ENCODE results near the gene RASSF1. TPM values are rescaled to one million over a fixed set of nuclear protein-coding genes. Genes with fewer than 3 reads are reported as not detected.

Gene RASSF1
- total RNA-seq, 1 donor from 2014 or later, result 13.7 TPM

DNA sequence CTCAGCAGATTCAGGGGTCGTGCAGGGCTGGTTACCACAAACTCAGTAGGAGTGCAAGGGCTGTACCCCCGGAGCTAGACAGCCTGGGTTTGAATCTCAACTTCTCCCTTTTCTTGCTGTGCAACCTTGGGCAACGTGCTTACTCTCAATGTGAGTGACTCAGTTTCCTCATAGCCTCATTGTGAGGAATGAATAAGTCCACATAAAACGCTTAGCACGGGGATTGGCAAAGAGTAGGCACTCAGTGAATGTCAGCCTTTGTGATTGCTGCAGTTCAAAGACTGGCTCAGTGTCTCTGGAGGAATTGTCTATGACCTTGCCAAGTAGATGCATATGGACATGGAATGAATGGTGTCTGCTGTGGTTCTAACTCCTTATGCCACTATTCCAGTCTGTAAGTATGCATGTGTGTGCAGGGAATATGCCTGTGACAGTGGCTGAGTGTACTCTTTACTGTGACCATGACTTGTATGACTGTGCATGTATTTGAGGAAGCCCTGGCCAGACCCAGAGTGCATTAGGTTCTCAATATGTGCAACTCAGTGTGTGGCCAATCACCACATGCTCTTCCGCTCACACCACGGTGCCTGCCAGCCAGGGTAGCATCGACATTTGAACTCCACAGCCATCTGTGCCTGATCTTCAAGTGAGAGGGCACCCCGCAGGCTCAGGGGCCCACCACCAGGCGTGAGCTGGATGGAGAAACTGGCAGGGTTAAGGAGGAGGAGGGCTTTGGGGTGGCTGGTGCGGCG is 40.5 kb downstream of the RASSF1 start:
- peak overlapping the region; percentile 85 for H3K4me2 ChIP-seq
- peaks cover 5% of the 10 kb centered on the region for H3K36me3 Mint-ChIP-seq
- H3K9me3 ChIP-seq (ENCODE audit: low read depth), result no peaks in the 10 kb centered on the region
- peaks cover 4% of the 10 kb centered on the region for H3K9me3 Mint-ChIP-seq
- H3K36me3 ChIP-seq, result no peaks in the 10 kb centered on the region
- no peak overlapping the region for H3K9ac ChIP-seq
- peak overlapping the region; percentile 76 for H3K27ac Mint-ChIP-seq
- H3K27me3 Mint-ChIP-seq (ENCODE audit: insufficient read depth, low read depth), result peaks cover 12% of the 10 kb centered on the region
- H2AFZ ChIP-seq (replicated peaks), result peak overlapping the region; percentile 75
- peak overlapping the region; percentile 96 for H3K4me3 Mint-ChIP-seq
- peak overlapping the region; percentile 91 for H3K4me3 ChIP-seq
- no peak for DNase-seq (ENCODE audit: low spot score)
- peaks cover 25% of the 10 kb centered on the region for H3K4me1 Mint-ChIP-seq
- H3K27me3 ChIP-seq, result no peaks in the 10 kb centered on the region
- no peaks in the 10 kb centered on the region for H3K79me2 ChIP-seq (ENCODE audit: low read depth)
- H3K27ac ChIP-seq, result no peak overlapping the region
- TF ChIP-seq, protein P1, sequence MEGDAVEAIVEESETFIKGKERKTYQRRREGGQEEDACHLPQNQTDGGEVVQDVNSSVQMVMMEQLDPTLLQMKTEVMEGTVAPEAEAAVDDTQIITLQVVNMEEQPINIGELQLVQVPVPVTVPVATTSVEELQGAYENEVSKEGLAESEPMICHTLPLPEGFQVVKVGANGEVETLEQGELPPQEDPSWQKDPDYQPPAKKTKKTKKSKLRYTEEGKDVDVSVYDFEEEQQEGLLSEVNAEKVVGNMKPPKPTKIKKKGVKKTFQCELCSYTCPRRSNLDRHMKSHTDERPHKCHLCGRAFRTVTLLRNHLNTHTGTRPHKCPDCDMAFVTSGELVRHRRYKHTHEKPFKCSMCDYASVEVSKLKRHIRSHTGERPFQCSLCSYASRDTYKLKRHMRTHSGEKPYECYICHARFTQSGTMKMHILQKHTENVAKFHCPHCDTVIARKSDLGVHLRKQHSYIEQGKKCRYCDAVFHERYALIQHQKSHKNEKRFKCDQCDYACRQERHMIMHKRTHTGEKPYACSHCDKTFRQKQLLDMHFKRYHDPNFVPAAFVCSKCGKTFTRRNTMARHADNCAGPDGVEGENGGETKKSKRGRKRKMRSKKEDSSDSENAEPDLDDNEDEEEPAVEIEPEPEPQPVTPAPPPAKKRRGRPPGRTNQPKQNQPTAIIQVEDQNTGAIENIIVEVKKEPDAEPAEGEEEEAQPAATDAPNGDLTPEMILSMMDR (IDR thresholded peaks at IDR 0.05), result no peak
- TF ChIP-seq EZH2phosphoT487 (IDR thresholded peaks at IDR 0.05), result no peak
- no peak for TF ChIP-seq EZH2 (IDR thresholded peaks at IDR 0.05)
- H3F3A ChIP-seq (ENCODE audit: low read depth), result peaks cover 5% of the 10 kb centered on the region
- peaks cover 6% of the 10 kb centered on the region for H4K20me1 ChIP-seq (ENCODE audit: low read depth)
- H3K4me1 ChIP-seq, result peaks cover 13% of the 10 kb centered on the region

DNA sequence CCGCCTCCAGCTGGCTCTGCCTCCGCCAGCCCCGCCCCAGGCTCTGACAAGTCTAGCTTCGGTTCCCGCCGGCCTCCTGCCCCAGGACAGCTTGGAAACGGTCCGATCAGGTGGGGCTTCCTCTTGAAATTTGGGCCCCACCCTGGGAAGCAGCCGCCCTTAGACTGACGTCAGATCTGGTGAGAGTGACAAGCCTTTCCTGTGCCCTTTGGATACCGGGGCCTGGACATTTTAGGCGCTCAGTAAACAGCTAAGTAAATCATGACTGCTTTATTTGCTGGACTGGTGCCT is 41.1 kb downstream of the RASSF1 start:
- Histone ChIP-seq H2AFZ (replicated peaks) (peak overlapping the region; percentile 75), H3K27ac (no peak overlapping the region)

DNA sequence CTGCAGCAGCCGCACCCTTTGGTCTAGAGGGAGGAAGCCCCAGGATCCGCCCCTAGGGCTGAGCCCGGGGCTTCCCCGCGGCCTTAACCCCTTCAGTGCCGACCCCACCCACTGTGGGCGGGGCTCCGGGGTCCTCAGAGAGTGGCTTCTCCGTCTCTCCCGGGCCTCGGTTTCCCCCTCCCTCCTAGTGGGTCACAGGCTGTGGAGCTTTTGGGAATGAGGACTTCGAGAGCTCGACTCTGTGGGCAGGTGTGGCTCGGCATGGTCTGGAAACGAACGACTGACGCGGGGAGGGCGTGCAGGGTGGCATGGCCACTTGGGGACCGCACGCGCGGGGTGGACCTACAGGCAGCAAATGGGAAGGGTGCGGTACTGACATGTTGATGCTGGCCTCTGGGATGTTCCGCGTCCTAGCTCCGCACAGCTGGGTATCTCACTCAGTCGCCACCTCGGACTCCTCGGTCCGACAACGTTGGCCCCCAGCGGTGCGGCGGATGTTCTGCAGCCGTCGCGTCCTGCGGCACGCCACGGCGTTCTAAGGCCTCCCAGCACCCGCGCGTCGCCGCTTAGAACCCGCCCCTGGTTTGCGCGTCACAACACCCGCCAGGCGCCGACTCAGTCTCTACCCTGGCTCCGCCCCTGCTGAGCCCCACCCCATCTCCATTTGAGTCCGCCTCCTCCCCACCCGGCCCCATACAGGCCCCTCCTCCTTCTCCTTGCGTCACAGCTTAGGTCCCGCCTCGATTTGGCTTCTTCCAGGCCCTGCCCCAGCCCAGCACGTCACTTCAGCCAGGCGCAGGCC is 41.6 kb downstream of the RASSF1 start, which contains the start of the genes HYAL3 and NAA80:
TSS of gene HYAL3 (minus strand) at position 570 of the 802 bp plus-strand sequence. CDS start 3,803 bp downstream, outside the sequence.
TSS of gene NAA80 (minus strand) at position 570 of the 802 bp plus-strand sequence. CDS start 1,942 bp downstream, outside the sequence.
- Mint-ChIP-seq H3K4me1 (peaks cover 25% of the 10 kb centered on the region), H3K9me3 (no peaks in the 10 kb centered on the region), H3K36me3 (peaks cover 1% of the 10 kb centered on the region), H3K27me3 (ENCODE audit: insufficient read depth, low read depth) (peaks cover 7% of the 10 kb centered on the region), H3K27ac (peak within 1 kb of the TSS; percentile 91), H3K4me3 (peak within 1 kb of the TSS; percentile 96)
- H3F3A ChIP-seq (ENCODE audit: low read depth), result peaks cover 5% of the 10 kb centered on the region
- H3K4me1 ChIP-seq, result peaks cover 13% of the 10 kb centered on the region
- DNase-seq (ENCODE audit: low spot score), result peak; percentile 99
- H3K4me3 ChIP-seq, result peak within 1 kb of the TSS; percentile 91
- peak within 1 kb of the TSS; percentile 75 for H2AFZ ChIP-seq (replicated peaks)
- H3K27ac ChIP-seq, result no peak within 1 kb of the TSS
- no peaks in the 10 kb centered on the region for H3K27me3 ChIP-seq
- H3K9me3 ChIP-seq (ENCODE audit: low read depth), result no peaks in the 10 kb centered on the region
- no peaks in the 10 kb centered on the region for H3K79me2 ChIP-seq (ENCODE audit: low read depth)
- TF ChIP-seq, protein P1 (IDR thresholded peaks at IDR 0.05), result peak; percentile 22
- no peak for TF ChIP-seq EZH2 (IDR thresholded peaks at IDR 0.05)
- H3K36me3 ChIP-seq, result no peaks in the 10 kb centered on the region
- H3K9ac ChIP-seq, result peak within 1 kb of the TSS; percentile 45
- H3K4me2 ChIP-seq, result peak within 1 kb of the TSS; percentile 99
- H4K20me1 ChIP-seq (ENCODE audit: low read depth), result peaks cover 6% of the 10 kb centered on the region

More for the DNA sequence above, 41.1 kb downstream of the RASSF1 start:
- DNase-seq (ENCODE audit: low spot score), result no peak
- H4K20me1 ChIP-seq (ENCODE audit: low read depth), result peaks cover 6% of the 10 kb centered on the region
- H3K36me3 ChIP-seq, result no peaks in the 10 kb centered on the region
- no peak overlapping the region for H3K9ac ChIP-seq
- Mint-ChIP-seq H3K27me3 (ENCODE audit: insufficient read depth, low read depth) (peaks cover 8% of the 10 kb centered on the region), H3K9me3 (no peaks in the 10 kb centered on the region), H3K27ac (no peak overlapping the region), H3K36me3 (peaks cover 1% of the 10 kb centered on the region), H3K4me1 (peaks cover 25% of the 10 kb centered on the region), H3K4me3 (peak overlapping the region; percentile 96)
- H3K4me1 ChIP-seq, result peaks cover 13% of the 10 kb centered on the region
- no peaks in the 10 kb centered on the region for H3K9me3 ChIP-seq (ENCODE audit: low read depth)
- peak overlapping the region; percentile 91 for H3K4me3 ChIP-seq
- peaks cover 5% of the 10 kb centered on the region for H3F3A ChIP-seq (ENCODE audit: low read depth)
- TF ChIP-seq, protein P1 (IDR thresholded peaks at IDR 0.05), result no peak
- TF ChIP-seq EZH2phosphoT487 (IDR thresholded peaks at IDR 0.05), result no peak
- TF ChIP-seq EZH2 (IDR thresholded peaks at IDR 0.05), result no peak
- H3K27me3 ChIP-seq, result no peaks in the 10 kb centered on the region
- no peaks in the 10 kb centered on the region for H3K79me2 ChIP-seq (ENCODE audit: low read depth)
- H3K4me2 ChIP-seq, result peak overlapping the region; percentile 85
